CD14-positive monocyte (primary cell): ENCODE data around the gene SCAMP4. TPM values are rescaled to one million over a fixed set of nuclear protein-coding genes. Genes with fewer than 3 reads are reported as not detected.

ENCODE experiments used
- DNase-seq, 3 donors: peaks; one replicate each; pipeline ENCODE4 v3.0.0-alpha.2; 2011 to 2022
- H2AFZ ChIP-seq: 2 replicates; pipeline ENCODE4 v1.6.0; 2012; ENCODE audit warnings: mild to moderate bottlenecking, low read depth, low read length, inconsistent platforms; ENCODE audit not compliant: insufficient read depth, poor library complexity, severe bottlenecking
- H3K27ac ChIP-seq, 2 donors: 1 replicate in 1 of 2; 2 replicates in 1 of 2; pipeline ENCODE4 v1.5.1; 2012 to 2013; ENCODE audit warnings: low read length in 2 of 2, control low read depth in 1 of 2, inconsistent platforms in 1 of 2, low read depth in 1 of 2, mild to moderate bottlenecking in 1 of 2
- H3K27me3 ChIP-seq, 2 donors: one replicate each; pipeline versions ENCODE4 v1.6.0 to v1.6.1; 2011 to 2013; ENCODE audit warnings: low read length in 2 of 2; ENCODE audit not compliant: control insufficient read depth in 2 of 2, insufficient read depth in 2 of 2
- H3K36me3 ChIP-seq, 2 donors: replicated peaks in 1 of 2; 1 replicate in 1 of 2; 2 replicates in 1 of 2; pipeline versions ENCODE4 v1.5.1 to v1.6.1; 2012 to 2013; ENCODE audit warnings: low read length in 2 of 2, control low read depth in 1 of 2, inconsistent platforms in 1 of 2, mild to moderate bottlenecking in 1 of 2; ENCODE audit not compliant: insufficient read depth in 2 of 2, control insufficient read depth in 1 of 2
- H3K4me1 ChIP-seq, 2 donors: 1 replicate in 1 of 2; 2 replicates in 1 of 2; pipeline versions ENCODE4 v1.5.1 to v1.6.1; 2012 to 2013; ENCODE audit warnings: low read length in 2 of 2, control low read depth in 1 of 2, inconsistent platforms in 1 of 2, mild to moderate bottlenecking in 1 of 2, moderate library complexity in 1 of 2; ENCODE audit not compliant: insufficient read depth in 2 of 2, control insufficient read depth in 1 of 2
- H3K4me2 ChIP-seq: replicated peaks from 2 replicates; pipeline ENCODE3; 2012; ENCODE audit warnings: low read length, moderate library complexity, mild to moderate bottlenecking; ENCODE audit not compliant: poor library complexity, severe bottlenecking; ENCODE audit errors: extremely low read depth
- H3K4me3 ChIP-seq, 3 experiments: fragments of 200-600 bp in 1 of 3; sonication (generic) in 1 of 3; replicated peaks in 1 of 3; 1 replicate in 2 of 3; 2 replicates in 1 of 3; pipeline ENCODE4 v1.5.1; 2011 to 2013; ENCODE audit warnings: low read length in 3 of 3, mild to moderate bottlenecking in 3 of 3, control low read depth in 2 of 3, low read depth in 2 of 3, inconsistent platforms in 1 of 3, moderate library complexity in 1 of 3
- H3K79me2 ChIP-seq: 2 replicates; pipeline ENCODE4 v1.6.0; 2012; ENCODE audit warnings: mild to moderate bottlenecking, control low read depth, inconsistent platforms, low read length, moderate library complexity; ENCODE audit not compliant: insufficient read depth
- H3K9ac ChIP-seq: 2 replicates; pipeline ENCODE4 v1.6.0; 2017; ENCODE audit warnings: low read length, mild to moderate bottlenecking; ENCODE audit not compliant: insufficient read depth, poor library complexity, severe bottlenecking
- H3K9me3 ChIP-seq, 2 donors: replicated peaks in 1 of 2; 1 replicate in 1 of 2; 2 replicates in 1 of 2; pipeline versions ENCODE4 v1.5.1 to v1.6.1; 2012 to 2013; ENCODE audit warnings: low read length in 2 of 2, control low read depth in 1 of 2; ENCODE audit not compliant: control insufficient read depth in 1 of 2, insufficient read depth in 1 of 2
- H4K20me1 ChIP-seq: 2 replicates; pipeline ENCODE4 v1.6.0; 2012; ENCODE audit warnings: mild to moderate bottlenecking, low read length, control low read depth, moderate library complexity; ENCODE audit not compliant: insufficient read depth
- H3K27ac Mint-ChIP-seq, 7 donors: one replicate each; pipeline ENCODE4 v1.8.0; 2020; ENCODE audit warnings: mild to moderate bottlenecking in 7 of 7, mixed read lengths in 7 of 7, moderate library complexity in 6 of 7, inconsistent platforms in 2 of 7
- H3K27me3 Mint-ChIP-seq, 3 donors: one replicate each; pipeline ENCODE4 v1.8.0; 2021 to 2022; ENCODE audit warnings: low read depth in 3 of 3, mild to moderate bottlenecking in 3 of 3, mixed read lengths in 3 of 3, moderate library complexity in 3 of 3, inconsistent platforms in 1 of 3
- H3K36me3 Mint-ChIP-seq, 2 donors: one replicate each; pipeline ENCODE4 v1.8.0; 2020; ENCODE audit warnings: mixed read lengths in 2 of 2, inconsistent platforms in 1 of 2, mild to moderate bottlenecking in 1 of 2
- H3K4me1 Mint-ChIP-seq: one replicate; pipeline ENCODE4 v1.8.0; 2020; ENCODE audit warnings: mild to moderate bottlenecking, mixed read lengths
- H3K4me3 Mint-ChIP-seq, 2 donors: one replicate each; pipeline ENCODE4 v1.8.0; 2020; ENCODE audit warnings: mild to moderate bottlenecking in 2 of 2, mixed read lengths in 2 of 2, moderate library complexity in 1 of 2
- H3K9me3 Mint-ChIP-seq, 7 donors: one replicate each; pipeline ENCODE4 v1.8.0; 2020 to 2022; ENCODE audit warnings: mixed read lengths in 7 of 7, mild to moderate bottlenecking in 6 of 7, moderate library complexity in 6 of 7, inconsistent platforms in 2 of 7
- WGBS: methylation state at CpG from one replicate; pipeline ENCODE4 v1.1.5; 2013; ENCODE audit warnings: missing lambda C conversion rate; ENCODE audit not compliant: insufficient coverage; 5-methylcytosine and 5-hydroxymethylcytosine counted together
- intact Hi-C, 2 donors: fragments of 100-400 bp; cut with micrococcal nuclease; formaldehyde crosslinking; loops; one replicate each; pipeline versions ENCODE4 v1.15.0 to v1.15.1; 2023
- polyA plus RNA-seq, 3 donors: library from polyadenylated mRNA; depleted of rRNA in 1 of 3; unstranded in 2 of 3; stranded (reverse) in 1 of 3; fragments of 300-500 nt in 2 of 3; fragments of >200 nt in 1 of 3; fragmentation: Illumina TruSeq in 2 of 3; gene quantifications; 1 replicate in 2 of 3; 2 replicates in 1 of 3; pipeline ENCODE4 v1.2.3, GENCODE V29; 2012 to 2021
- TF ChIP-seq, protein P1 (sequence below): fragments of 200-600 bp; IDR thresholded peaks from one replicate; pipeline ENCODE4 v1.8.0; 2022; ENCODE audit warnings: antibody characterized with exemption, mild to moderate bottlenecking

The SCAMP4 gene
- polyA plus RNA-seq, 3 donors: 11.9 to 39.4 (median 15.4) TPM

DNA sequence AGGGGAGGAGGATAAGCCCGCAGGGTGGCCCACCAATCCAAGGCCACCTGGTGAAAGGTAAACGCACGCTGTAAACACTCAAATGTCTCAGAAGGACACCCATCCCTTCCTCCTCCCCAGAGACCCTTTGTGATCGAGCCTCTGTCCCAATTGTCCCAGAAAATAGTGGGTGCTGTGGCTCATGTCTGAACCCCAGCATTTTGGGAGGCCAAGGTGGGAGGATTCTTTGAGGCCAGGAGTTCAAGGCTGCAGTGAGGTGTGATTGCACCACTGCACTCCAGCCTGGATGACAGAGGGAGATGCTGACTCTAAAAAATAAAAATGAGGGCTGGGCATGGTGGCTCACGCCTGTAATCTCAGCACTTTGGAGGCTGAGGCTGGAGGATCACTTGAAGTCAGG, 16.8 kb upstream of the SCAMP4 start:
- H3K4me3 Mint-ChIP-seq: no peak overlapping the region
- Histone ChIP-seq H3K27me3 (no peaks in the 10 kb centered on the region), H4K20me1 (peaks cover 12% of the 10 kb centered on the region), H3K4me3 (no peak overlapping the region), H3K36me3 (no peaks in the 10 kb centered on the region), H2AFZ (no peak overlapping the region), H3K9ac (no peak overlapping the region), H3K27ac (no peak overlapping the region), H3K4me1 (peaks cover 19 to 22% of the 10 kb centered on the region in 2 donors), H3K79me2 (peaks cover 17% of the 10 kb centered on the region), H3K9me3 (no peaks in the 10 kb centered on the region), H3K4me2 (no peak overlapping the region)
- H3K4me1 Mint-ChIP-seq: peaks cover 18% of the 10 kb centered on the region
- TF ChIP-seq, protein P1, sequence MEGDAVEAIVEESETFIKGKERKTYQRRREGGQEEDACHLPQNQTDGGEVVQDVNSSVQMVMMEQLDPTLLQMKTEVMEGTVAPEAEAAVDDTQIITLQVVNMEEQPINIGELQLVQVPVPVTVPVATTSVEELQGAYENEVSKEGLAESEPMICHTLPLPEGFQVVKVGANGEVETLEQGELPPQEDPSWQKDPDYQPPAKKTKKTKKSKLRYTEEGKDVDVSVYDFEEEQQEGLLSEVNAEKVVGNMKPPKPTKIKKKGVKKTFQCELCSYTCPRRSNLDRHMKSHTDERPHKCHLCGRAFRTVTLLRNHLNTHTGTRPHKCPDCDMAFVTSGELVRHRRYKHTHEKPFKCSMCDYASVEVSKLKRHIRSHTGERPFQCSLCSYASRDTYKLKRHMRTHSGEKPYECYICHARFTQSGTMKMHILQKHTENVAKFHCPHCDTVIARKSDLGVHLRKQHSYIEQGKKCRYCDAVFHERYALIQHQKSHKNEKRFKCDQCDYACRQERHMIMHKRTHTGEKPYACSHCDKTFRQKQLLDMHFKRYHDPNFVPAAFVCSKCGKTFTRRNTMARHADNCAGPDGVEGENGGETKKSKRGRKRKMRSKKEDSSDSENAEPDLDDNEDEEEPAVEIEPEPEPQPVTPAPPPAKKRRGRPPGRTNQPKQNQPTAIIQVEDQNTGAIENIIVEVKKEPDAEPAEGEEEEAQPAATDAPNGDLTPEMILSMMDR: no peak
- H3K27me3 Mint-ChIP-seq: peaks cover 0 to 4% (median 0%) of the 10 kb centered on the region in 3 donors
- no peak for DNase-seq
- peaks cover 0 to 5% of the 10 kb centered on the region in 2 donors for H3K36me3 Mint-ChIP-seq
- H3K27ac Mint-ChIP-seq: no peak overlapping the region
- intact Hi-C loops: no loop called here
- 97% methylated on average over 2 of the region's 5 CpGs for WGBS
- H3K9me3 Mint-ChIP-seq: peaks cover 0 to 1% (median 0%) of the 10 kb centered on the region in 7 donors

DNA sequence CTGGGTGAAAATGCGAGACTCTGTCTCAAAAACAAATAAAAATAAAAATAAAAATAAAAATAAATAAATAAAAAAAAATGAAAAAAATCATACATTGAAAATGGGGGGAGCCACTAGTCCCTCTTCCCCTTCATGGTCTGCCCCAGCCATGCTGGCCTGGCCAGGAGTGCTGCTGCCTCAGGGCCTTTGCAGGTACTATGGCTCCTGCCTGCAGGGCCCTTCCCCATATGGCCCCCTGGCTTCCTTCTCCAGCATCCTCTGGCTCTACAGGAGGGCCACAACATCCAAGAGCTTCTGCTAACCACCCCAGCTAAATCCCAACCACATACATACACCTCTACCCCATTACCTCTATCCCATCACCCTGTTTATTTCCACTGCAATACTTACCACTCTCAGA, 15.3 kb upstream of the SCAMP4 start:
- Mint-ChIP-seq H3K9me3 (peaks cover 0 to 1% (median 0%) of the 10 kb centered on the region in 7 donors), H3K4me3 (no peak overlapping the region), H3K4me1 (peaks cover 11% of the 10 kb centered on the region), H3K27me3 (peaks cover 0 to 3% (median 0%) of the 10 kb centered on the region in 3 donors), H3K27ac (no peak overlapping the region), H3K36me3 (no peaks in the 10 kb centered on the region)
- H3K4me1 ChIP-seq: peaks cover 11 to 12% of the 10 kb centered on the region in 2 donors
- WGBS: no CpG with 5 or more reads among the region's 1 CpG
- H3K27ac ChIP-seq: no peak overlapping the region
- intact Hi-C loops: loop anchor here in 1 of 2 donors (10.0 kb wide), 1 partner anchor 155 kb away; no protein-coding TSS in a partner anchor
- H3K9me3 ChIP-seq: no peaks in the 10 kb centered on the region
- DNase-seq: no peak
- H3K27me3 ChIP-seq: no peaks in the 10 kb centered on the region
- H2AFZ ChIP-seq: no peak overlapping the region
- no peaks in the 10 kb centered on the region for H3K36me3 ChIP-seq
- H3K4me2 ChIP-seq: no peak overlapping the region
- TF ChIP-seq, protein P1: no peak
- no peaks in the 10 kb centered on the region for H4K20me1 ChIP-seq
- no peak overlapping the region for H3K9ac ChIP-seq
- H3K4me3 ChIP-seq: no peak overlapping the region
- peaks cover 2% of the 10 kb centered on the region for H3K79me2 ChIP-seq
